ENCODE data around the gene ETHE1.
A peak's percentile ranks its signal among the peaks of the same experiment; 100 is the strongest.

Gene ETHE1

DNA sequence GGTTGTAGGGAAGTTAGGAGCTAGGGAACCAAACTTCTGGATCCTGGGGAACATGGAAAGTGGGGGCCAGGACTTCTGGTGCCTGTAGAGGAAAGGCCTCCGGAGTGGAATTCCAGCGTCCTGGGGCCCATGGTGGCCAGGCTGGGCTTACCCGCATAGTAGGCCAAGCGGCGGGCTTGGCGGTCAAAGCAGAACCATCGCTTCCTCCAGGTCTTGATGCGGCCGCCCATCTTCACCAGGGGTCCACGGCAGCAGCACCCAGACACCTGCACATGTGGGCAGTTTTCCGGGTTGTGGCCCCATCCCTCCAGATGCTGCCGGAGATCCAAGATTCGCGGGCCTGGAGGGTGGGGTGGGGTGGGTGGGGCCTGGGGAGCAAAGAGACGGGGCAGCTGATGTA, 47.8 kb downstream of the ETHE1 start:
- in situ Hi-C loops (cut with MboI; ENCODE audit: low sequenced_read_pairs, unreplicated experiment) = no loop called here
- TF ChIP-seq, protein P1, sequence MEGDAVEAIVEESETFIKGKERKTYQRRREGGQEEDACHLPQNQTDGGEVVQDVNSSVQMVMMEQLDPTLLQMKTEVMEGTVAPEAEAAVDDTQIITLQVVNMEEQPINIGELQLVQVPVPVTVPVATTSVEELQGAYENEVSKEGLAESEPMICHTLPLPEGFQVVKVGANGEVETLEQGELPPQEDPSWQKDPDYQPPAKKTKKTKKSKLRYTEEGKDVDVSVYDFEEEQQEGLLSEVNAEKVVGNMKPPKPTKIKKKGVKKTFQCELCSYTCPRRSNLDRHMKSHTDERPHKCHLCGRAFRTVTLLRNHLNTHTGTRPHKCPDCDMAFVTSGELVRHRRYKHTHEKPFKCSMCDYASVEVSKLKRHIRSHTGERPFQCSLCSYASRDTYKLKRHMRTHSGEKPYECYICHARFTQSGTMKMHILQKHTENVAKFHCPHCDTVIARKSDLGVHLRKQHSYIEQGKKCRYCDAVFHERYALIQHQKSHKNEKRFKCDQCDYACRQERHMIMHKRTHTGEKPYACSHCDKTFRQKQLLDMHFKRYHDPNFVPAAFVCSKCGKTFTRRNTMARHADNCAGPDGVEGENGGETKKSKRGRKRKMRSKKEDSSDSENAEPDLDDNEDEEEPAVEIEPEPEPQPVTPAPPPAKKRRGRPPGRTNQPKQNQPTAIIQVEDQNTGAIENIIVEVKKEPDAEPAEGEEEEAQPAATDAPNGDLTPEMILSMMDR (IDR thresholded peaks at IDR 0.05; ENCODE audit: borderline replicate concordance, control extremely low read depth, extremely low read depth, insufficient read depth, missing control alignments) = no peak
- DNase-seq (ENCODE audit: low spot score) = no peak

DNA sequence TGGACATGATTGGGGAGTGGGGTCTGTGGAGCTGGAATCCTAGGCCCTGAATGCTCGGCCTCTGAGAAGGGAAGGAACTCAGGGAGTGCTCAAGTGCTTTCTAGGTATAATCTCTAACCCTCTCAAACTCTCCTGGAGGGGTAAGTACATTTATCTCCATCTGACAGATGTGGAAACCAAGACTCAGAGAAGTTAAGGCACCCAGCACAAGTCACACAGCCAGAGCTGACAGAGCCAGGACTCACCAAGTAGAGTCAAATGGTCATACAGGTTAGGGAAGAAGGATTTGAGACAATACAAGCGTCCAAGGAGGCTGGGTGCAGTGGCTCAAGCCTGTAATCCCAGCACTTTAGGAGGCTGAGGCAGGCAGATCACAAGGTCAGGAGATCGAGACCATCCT, 48.7 kb downstream of the ETHE1 start:
- in situ Hi-C loops (cut with MboI; ENCODE audit: low sequenced_read_pairs, unreplicated experiment) = no loop called here
- DNase-seq (ENCODE audit: low spot score) = no peak
- TF ChIP-seq, protein P1 (IDR thresholded peaks at IDR 0.05; ENCODE audit: borderline replicate concordance, control extremely low read depth, extremely low read depth, insufficient read depth, missing control alignments) = no peak

DNA sequence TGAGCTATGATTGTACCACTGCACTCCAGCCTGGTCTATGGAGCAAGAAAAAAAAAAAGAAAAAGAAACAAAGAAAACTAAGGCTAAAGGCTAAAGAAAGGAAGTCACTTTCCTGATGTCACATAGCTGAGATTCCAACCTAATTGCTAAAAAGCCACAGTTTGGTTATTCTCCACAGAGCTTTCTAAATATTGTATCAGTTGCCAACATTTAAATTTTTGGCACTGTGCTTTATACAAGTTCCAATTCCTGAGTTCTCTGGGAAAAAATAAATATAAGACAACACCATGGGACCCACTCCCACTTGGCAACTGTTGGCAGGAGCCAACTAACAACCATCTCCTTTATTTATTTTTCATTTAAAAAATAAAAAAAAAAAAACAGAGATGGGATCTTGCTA, 50.4 kb downstream of the ETHE1 start:
- DNase-seq (ENCODE audit: low spot score) = no peak
- in situ Hi-C loops (cut with MboI; ENCODE audit: low sequenced_read_pairs, unreplicated experiment) = no loop called here
- TF ChIP-seq, protein P1 (IDR thresholded peaks at IDR 0.05; ENCODE audit: borderline replicate concordance, control extremely low read depth, extremely low read depth, insufficient read depth, missing control alignments) = no peak

DNA sequence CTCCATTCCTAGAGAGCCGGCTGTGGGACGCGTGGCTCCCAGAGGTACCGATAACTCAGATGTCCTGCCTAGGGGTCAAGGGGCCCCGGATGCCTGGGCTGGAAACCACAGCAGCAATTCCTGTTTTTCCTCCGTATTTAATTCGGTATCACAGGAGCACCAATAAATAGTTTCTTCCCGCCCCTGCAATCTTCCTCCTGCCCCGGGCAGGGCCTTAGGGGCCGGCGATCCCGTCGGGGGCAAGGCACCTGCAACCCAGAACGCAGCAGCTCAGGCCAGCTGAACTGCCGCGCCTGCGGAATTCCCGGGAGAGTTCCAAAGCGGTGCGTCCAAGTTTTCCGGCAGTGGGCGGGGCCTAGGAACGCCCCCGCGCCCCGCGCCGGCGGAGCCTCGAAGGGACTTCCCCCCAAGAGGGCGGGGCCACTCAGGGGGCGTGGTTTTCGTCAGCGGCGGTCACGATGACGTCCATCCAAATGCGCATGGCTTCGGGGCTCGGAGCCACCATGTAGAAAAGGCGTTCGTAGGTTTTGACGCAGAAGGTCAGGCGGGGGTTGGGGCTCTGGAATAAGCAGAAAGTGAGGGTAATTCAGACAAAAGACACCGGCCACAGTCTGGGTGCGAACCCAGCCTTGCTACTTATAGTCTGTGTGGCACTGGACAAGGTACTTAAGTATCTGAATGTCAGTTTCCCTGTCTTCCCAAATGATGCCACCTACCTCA, 51.9 kb downstream of the ETHE1 start:
- peak; percentile 97 for DNase-seq (ENCODE audit: low spot score)
- in situ Hi-C loops (cut with MboI; ENCODE audit: low sequenced_read_pairs, unreplicated experiment) = no loop called here
- TF ChIP-seq, protein P1 (IDR thresholded peaks at IDR 0.05; ENCODE audit: borderline replicate concordance, control extremely low read depth, extremely low read depth, insufficient read depth, missing control alignments) = no peak

DNA sequence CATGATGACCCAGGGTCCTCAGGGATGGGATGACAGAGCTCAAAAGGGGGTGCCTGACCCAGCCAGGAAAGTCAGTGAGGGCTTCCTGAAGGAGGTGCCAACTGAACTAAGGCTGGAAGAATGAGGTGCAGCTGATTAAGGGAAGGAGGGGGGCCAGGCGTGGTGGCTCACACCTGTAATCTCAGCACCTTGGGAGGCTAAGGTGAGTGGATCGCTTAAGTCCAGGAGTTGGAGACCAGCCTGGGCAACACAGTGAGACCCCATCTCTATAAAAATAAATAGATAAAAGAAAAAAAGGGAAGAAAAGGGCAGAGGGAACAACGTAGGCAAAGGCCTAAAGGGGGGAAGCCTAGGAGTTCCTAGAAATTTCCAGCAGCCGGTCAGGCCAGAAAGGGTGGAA, 52.5 kb downstream of the ETHE1 start:
- DNase-seq (ENCODE audit: low spot score) = no peak
- in situ Hi-C loops (cut with MboI; ENCODE audit: low sequenced_read_pairs, unreplicated experiment) = no loop called here
- TF ChIP-seq, protein P1 (IDR thresholded peaks at IDR 0.05; ENCODE audit: borderline replicate concordance, control extremely low read depth, extremely low read depth, insufficient read depth, missing control alignments) = no peak

DNA sequence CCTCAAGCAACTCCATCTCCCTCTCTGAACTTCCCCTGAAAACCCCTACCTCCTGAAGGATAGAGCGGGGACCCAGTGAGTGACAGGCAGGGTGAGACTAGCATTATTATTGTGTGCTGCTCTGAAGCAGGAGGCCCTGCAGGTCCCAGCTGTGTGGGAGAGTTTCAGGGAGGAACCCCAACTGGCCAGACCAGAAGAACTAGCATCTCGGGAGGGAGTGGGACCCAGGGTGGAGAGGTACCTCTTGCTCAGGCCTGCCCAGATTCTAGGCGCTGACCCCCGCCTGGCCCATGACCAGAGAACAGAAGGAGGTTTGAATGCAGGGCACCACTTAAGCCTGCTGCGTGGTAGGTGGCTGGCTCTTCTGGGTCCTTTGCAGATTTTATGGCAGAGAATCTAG, 55.9 kb downstream of the ETHE1 start:
- no peak for DNase-seq (ENCODE audit: low spot score)
- in situ Hi-C loops (cut with MboI; ENCODE audit: low sequenced_read_pairs, unreplicated experiment) = no loop called here
- TF ChIP-seq, protein P1 (IDR thresholded peaks at IDR 0.05; ENCODE audit: borderline replicate concordance, control extremely low read depth, extremely low read depth, insufficient read depth, missing control alignments) = no peak

Measured in GM13976 (cell line).